GM12864 (cell line): ENCODE data around the gene MAPKAPK2.

Experiments
- DNase-seq: peaks from one replicate; pipeline ENCODE4 v3.0.0-alpha.2; 2011; ENCODE audit warnings: low read depth
- H3K4me3 ChIP-seq: 2 replicates; pipeline ENCODE4 v1.5.1; 2011; ENCODE audit warnings: mild to moderate bottlenecking, low read depth, low read length, control low read depth
- TF ChIP-seq, protein P1 (sequence below): IDR thresholded peaks from 2 replicates; pipeline ENCODE4 v1.5.1; 2011; ENCODE audit warnings: low read depth, mild to moderate bottlenecking, moderate library complexity, low read length, control low read depth, inconsistent platforms; ENCODE audit errors: missing control alignments

MAPKAPK2 gene

DNA sequence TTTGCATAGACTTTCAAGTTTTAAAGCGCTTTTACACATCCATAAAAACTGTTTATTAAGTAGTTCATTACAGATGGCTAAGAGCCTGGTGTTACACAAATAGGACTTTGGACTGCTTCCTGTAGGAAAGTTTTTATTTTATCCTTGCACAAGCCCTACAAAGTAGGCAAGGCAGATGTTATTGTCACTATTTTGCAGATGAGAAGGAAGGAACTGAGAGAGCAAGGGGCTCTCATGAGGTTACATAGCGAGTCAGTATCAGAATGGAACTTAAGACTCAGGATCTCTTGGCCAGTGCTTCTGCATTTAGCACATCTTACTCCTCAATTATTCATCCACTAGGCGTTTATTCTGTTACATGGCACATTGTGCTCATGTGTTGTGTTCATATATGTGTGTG lies 2.6 kb upstream of the MAPKAPK2 start:
- no peak for DNase-seq
- TF ChIP-seq, protein P1, sequence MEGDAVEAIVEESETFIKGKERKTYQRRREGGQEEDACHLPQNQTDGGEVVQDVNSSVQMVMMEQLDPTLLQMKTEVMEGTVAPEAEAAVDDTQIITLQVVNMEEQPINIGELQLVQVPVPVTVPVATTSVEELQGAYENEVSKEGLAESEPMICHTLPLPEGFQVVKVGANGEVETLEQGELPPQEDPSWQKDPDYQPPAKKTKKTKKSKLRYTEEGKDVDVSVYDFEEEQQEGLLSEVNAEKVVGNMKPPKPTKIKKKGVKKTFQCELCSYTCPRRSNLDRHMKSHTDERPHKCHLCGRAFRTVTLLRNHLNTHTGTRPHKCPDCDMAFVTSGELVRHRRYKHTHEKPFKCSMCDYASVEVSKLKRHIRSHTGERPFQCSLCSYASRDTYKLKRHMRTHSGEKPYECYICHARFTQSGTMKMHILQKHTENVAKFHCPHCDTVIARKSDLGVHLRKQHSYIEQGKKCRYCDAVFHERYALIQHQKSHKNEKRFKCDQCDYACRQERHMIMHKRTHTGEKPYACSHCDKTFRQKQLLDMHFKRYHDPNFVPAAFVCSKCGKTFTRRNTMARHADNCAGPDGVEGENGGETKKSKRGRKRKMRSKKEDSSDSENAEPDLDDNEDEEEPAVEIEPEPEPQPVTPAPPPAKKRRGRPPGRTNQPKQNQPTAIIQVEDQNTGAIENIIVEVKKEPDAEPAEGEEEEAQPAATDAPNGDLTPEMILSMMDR, result no peak
- H3K4me3 ChIP-seq, result no peak overlapping the region

DNA sequence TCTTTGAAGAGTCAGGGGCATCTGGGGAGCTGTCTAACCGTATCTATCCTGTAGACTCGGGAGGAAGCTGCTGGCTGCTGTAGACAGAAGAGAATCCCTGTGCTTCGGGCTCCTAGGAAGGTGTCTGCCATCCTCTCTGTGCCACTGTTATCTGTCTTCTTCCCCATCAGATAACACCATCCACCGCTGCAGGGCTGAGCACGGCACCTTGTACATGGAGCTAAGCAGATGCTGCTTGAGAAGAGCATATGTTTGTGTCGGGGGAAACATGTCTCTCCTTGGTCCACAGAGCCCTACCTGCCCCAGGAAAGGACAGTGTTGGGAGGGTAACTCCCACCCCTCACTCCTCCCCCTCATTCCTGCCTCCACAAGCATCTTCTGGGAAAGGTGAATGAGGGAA lies 1.4 kb upstream of the MAPKAPK2 start:
- TF ChIP-seq, protein P1, result no peak
- DNase-seq, result no peak
- H3K4me3 ChIP-seq, result no peak overlapping the region

DNA sequence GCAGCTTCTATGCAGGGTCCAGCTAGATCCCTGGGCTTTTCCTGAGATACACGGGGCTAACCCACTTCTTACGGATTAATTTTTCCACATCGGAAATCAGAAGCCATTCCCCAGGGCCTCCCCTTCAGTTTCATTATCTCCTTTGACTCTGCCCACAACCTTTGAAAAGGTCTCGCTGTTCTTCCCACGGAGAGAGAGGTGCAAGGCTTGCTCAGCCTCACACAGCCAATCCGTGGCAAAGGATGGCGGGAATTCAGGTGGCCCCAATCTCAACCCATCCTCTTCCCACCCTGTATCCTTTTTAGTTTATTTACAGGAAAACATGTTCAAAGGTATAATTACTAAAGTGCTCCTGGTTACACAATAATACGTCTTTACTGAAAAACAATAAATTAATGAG lies 702 bp upstream of the MAPKAPK2 start:
- no peak for DNase-seq
- TF ChIP-seq, protein P1, result no peak
- H3K4me3 ChIP-seq, result no peak overlapping the region

DNA sequence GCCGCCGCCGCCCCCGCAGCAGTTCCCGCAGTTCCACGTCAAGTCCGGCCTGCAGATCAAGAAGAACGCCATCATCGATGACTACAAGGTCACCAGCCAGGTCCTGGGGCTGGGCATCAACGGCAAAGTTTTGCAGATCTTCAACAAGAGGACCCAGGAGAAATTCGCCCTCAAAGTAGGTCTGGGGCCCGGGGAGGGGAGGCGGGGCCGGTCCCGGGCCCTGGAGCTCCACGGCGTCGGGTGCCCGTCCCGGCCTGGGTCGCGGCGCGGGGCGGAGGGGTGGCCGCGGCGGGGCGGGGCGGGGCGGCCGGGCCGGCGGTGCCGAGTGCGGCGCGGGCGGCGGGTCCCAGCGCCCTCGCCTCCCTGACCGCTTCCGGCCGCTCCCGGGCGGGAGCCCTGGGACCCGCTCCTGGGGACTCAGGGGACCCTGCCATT lies 646 bp downstream of the MAPKAPK2 start:
- DNase-seq, result no peak

DNA sequence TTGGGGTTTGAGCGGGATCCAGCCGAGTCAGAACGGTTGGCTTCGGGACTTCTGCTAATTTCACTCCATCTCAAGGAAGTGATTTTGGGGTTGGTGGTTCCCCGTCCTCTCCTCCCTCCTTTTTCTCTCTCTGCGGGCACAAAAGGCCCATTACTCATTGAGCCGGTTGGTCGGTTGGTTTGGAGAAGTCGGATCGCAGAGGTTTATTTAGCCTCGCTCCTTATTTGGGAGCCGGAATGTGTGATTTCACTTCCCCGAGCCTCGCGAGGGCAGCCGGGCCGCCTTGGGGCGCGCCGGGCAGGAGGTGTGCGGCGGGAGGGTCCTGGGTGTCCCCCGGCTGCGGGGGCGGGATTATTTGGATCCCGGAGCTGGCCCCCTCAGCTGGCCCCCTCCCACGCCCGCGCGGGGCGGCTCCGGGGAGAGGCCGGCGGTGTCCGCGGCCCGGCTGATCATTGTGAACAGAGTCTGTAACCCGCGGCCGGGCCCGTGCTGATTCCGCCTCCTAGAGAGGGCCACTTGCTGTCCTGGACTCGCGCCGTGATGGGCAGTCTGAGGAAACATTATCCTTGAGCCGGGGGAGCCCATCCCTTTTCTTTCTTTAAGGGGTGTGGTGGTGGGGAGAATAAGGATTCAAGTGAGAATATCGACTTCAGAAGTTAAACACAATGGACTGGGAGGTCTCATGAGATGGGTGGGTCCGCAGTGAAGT lies 1.2 kb downstream of the MAPKAPK2 start:
- TF ChIP-seq, protein P1, result no peak
- H3K4me3 ChIP-seq, result peak overlapping the region; percentile 96
- DNase-seq, result no peak

More for the DNA sequence above, 646 bp downstream of the MAPKAPK2 start:
- H3K4me3 ChIP-seq, result peak overlapping the region; percentile 96
- TF ChIP-seq, protein P1, result no peak

DNA sequence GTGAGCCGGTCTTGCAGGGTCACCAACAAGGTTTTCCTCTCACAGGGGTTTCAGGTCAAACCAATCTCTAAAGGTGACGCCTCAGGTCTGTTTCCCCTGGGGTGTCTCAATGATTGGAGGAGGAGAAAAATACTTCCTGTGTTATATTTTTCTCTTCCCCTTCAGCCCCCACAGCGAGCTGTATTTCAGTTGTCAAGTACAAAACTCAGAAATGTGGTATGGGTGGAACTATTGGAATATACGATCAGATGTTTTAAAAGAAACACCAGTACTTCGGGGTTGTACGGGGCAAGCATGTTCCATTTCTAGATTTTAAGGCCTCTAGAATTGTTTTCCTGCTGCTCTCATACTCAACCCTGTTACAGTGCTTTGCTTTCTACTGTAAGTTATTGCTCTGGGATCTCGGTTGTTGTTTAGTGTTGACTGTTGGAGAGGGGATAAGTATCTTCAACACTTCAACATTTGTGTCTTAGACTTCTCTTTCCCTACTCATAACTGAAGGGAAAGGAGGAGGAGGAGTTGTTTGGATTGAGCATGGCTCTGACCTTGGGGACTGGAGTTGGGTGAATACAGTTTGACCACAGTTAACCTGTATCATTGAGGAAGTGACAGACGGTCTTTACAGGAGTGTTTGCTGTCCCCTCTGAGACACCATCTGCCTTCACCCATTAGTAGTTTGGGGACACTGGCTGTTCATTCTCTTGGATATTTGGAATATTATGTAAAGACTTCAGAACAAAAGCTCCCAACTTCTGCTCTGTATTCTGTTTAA lies 2.0 kb downstream of the MAPKAPK2 start:
- H3K4me3 ChIP-seq, result peak overlapping the region; percentile 96
- peak; percentile 47 for DNase-seq
- TF ChIP-seq, protein P1, result no peak
